Measurements from ENCODE around the gene DCAF11.

Gene DCAF11

GRCh38 chr14:24172871-24173281, 58.3 kb downstream of the DCAF11 start:
- TF ChIP-seq CTCF (IDR thresholded peaks at IDR 0.05; ENCODE audit: control extremely low read depth, extremely low read depth, low read depth, missing control alignments): no peak
- DNase-seq (ENCODE audit: extremely low spot score): no peak
- POLR2A ChIA-PET: interaction anchor here (0.9 to 1.4 kb wide), 4 partner anchors 10 to 37 kb away, joined by 3 to 4 read pairs (median 3); partner anchors contain the start of genes IRF9 and PSME1
- CTCF ChIA-PET: interaction anchor here (1.1 to 5.4 kb wide), 4 partner anchors 12 to 125 kb away, joined by 3 to 38 read pairs (median 4); partner anchors contain the start of genes IRF9 and PSME2
